ENCODE results near the gene RAB29.

Gene RAB29

GRCh38 chr1:205794011-205794730 lies 18.9 kb upstream of the RAB29 start:
- DNase-seq, result no peak

- no peak for DNase-seq
Measured at GRCh38 chr1:205792961-205793673, 17.8 kb upstream of the RAB29 start.

- DNase-seq, result no peak
Measured at GRCh38 chr1:205792481-205792881, 17.2 kb upstream of the RAB29 start.

GRCh38 chr1:205791568-205792180 lies 16.4 kb upstream of the RAB29 start:
- DNase-seq, result peak; percentile 70

- no peak for DNase-seq
Measured at GRCh38 chr1:205787287-205787916, 12.1 kb upstream of the RAB29 start.

- no peak for DNase-seq
Measured at GRCh38 chr1:205786601-205787000, 11.3 kb upstream of the RAB29 start.

GRCh38 chr1:205785446-205785845 lies 10.2 kb upstream of the RAB29 start:
- no peak for DNase-seq

GRCh38 chr1:205783904-205784303 lies 8.6 kb upstream of the RAB29 start:
- DNase-seq, result no peak

- DNase-seq, result no peak
Measured at GRCh38 chr1:205783433-205783795, 8.1 kb upstream of the RAB29 start.

- peak; percentile 20 for DNase-seq
Measured at GRCh38 chr1:205782627-205783432, 7.5 kb upstream of the RAB29 start.

GRCh38 chr1:205780335-205780734 lies 5.1 kb upstream of the RAB29 start:
- no peak for DNase-seq

GRCh38 chr1:205777994-205778393 lies 2.7 kb upstream of the RAB29 start:
- no peak for DNase-seq

- DNase-seq, result no peak
Measured at GRCh38 chr1:205775717-205776056, 405 bp upstream of the RAB29 start.

GRCh38 chr1:205774198-205775014 lies 876 bp downstream of the RAB29 start:
- DNase-seq, result peak; percentile 65

- DNase-seq, result peak; percentile 36
Measured at GRCh38 chr1:205772607-205773032, 2.7 kb downstream of the RAB29 start.

GRCh38 chr1:205770618-205771017 lies 4.7 kb downstream of the RAB29 start:
- no peak for DNase-seq

GRCh38 chr1:205769641-205770365 lies 5.5 kb downstream of the RAB29 start:
- no peak for DNase-seq

GRCh38 chr1:205767248-205767647 lies 8.0 kb downstream of the RAB29 start:
- DNase-seq, result no peak

GRCh38 chr1:205766570-205766969 lies 8.7 kb downstream of the RAB29 start:
- DNase-seq, result no peak

- no peak for DNase-seq
Measured at GRCh38 chr1:205766038-205766437, 9.2 kb downstream of the RAB29 start.

- DNase-seq, result no peak
Measured at GRCh38 chr1:205764578-205764977, 10.7 kb downstream of the RAB29 start.
